GM21576 (cell line): ENCODE data around the gene SULT1A3.
"Not testable (repeated sequence)": the region's sequence is repeated elsewhere in the genome, so short reads cannot be mapped to it uniquely, and the experiment has no call there.

Source experiments
- ATAC-seq: cut with Tn5 transposase; IDR thresholded peaks from one replicate; pipeline ENCODE4 v1.9.1; 2021; ENCODE audit warnings: mild to moderate bottlenecking, moderate library complexity; ENCODE audit not compliant: unreplicated experiment

Gene SULT1A3

DNA sequence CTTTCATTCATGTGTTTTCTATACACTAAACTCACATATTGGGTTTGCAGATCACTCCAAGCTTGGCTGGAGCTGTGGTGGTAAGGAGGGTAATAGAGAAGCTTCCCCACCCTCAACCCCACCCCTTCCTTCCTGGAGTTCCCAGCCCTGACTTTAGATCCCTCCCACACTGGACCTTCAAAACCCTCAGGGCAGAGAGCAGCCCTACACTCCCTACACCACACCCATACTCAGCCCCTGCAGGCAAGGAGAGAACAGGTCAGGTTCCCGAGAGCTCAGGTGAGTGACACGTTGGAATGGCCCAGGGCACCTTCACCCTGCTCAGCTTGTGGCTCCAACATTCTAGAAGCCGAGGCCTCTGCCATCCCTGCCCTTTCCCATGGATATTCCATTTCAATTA is at the start of gene SULT1A3:
Gene SULT1A3, plus strand, starts transcription at position 207 of the 400 bp plus-strand sequence. CDS start 1,474 bp downstream, outside the sequence.
- not testable (repeated sequence) for ATAC-seq

DNA sequence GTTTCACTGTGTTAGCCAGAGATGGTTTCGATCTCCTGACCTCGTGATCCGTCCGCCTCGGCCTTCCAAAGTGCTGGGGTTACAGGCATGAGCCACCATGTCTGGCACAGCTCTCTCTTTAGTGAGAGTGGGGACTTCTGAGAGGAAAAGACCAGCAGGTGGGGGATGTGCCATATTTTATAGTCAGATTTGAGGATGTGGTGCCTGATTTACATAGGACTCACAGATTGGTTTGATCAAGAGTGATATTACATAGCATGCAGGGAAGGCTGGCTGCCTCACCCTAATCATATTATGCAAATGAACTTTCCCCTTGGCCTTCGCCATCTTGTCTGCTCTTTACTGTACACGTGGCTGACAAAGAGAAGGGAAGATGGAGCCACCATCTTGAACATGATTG is 48.0 kb upstream of the SULT1A3 start:
- no peak for ATAC-seq

DNA sequence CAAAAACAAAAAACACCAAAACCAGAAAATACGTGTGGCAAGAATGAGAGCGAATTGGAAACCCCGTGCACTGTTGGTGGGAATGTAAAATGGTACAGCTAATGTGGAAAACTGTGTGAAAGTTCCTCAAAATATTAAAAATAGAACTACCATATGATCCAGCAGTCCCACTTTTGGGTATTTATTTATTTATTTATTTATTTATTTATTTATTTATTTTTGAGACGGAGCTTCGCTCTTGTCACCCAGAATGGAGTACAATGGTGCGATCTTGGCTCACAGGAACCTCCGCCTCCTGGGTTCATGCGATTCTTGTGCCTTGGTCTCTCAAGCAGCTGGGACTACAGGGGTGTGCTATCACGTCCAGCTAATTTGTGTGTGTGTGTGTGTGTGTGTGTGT is 46.5 kb upstream of the SULT1A3 start:
- no peak for ATAC-seq

DNA sequence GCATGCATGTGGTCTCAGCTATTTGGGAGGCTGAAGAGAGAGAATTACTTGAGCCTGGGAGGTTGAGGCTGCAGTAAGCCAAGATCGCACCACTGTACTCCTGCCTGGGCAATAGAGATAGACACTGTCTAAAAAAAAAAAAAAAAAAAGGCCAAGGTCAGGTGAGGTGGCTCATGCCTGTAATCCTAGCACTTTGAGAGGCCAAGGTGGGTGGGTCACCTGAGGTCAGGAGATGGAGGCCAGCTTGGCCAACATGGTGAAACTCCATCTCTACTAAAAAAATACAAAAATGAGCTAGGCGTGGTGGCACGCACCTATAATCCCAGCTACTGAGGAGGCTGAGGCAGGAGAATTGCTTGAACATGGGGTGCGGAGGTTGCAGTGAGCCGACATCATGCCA is 43.9 kb upstream of the SULT1A3 start:
- no peak for ATAC-seq

DNA sequence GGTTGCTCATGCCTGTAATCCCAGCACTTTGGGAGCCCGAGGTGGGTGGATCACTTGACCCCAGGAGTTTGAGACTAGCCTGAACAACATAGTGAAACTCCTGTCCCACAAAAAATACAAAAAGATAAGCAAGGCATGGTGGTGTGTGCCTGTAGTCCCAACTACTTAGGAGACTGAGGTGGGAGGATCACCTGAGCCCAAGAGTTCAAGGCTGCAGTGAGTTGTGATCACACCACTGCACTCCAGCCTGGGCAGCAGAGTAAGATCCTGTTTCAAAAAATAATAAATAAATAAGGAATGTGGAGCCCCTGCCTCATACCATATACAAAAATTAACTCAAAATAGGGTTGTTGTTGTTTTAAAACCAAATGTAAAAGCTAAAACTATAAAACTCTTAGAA is 41.8 kb upstream of the SULT1A3 start:
- ATAC-seq, result no peak

DNA sequence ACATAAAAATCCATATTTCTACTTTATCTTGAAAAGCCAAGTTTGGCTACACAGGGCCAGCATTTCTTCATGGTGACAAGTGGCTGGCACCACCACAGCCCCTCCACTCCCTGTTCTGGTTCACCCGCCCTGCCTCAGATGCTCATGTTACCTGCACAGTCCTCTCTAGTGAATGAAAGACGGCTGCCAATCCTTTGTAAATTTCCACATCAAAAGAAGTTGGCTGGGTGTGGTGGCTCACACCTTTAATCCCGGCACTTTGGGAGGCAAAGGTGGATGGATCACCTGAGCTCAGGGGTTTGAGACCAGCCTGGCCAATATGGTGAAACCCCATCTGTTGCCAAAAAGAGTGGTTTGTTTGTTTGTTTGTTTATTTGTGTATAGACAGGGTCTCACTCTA is 35.5 kb upstream of the SULT1A3 start:
- no peak for ATAC-seq

DNA sequence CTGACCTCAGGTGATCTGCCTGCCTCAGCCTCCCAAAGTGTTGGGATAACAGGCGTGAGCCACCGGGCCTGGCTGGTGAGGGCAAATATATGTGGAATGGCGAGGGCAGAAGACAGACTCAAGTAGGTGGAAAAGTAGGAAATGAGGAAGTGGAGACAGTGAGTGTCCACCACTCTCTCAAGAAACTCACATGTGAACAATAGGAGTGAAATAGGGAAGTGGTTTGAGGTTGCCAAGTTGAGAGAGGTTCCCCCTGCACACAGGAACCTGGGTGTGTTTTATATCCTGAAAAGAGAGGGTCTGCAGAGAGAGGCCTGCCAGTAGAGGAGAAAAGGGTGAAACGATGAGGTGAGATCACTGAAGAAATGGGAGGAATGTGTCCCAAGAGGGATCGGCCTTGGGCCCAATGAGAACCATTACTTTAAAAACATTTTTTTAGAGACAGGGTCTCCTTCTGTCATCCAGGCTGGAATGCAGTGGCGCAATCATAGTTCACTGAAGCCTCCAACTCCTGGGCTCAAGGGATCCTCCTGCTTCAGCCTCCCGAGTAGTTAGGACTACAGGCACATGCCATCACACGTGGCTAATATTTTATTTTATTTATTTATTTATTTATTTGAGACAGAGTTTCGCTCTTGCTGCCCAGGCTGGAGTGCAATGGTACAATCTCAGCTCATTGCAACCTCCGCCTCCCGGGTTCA is 32.7 kb upstream of the SULT1A3 start:
- ATAC-seq, result peak; percentile 58

DNA sequence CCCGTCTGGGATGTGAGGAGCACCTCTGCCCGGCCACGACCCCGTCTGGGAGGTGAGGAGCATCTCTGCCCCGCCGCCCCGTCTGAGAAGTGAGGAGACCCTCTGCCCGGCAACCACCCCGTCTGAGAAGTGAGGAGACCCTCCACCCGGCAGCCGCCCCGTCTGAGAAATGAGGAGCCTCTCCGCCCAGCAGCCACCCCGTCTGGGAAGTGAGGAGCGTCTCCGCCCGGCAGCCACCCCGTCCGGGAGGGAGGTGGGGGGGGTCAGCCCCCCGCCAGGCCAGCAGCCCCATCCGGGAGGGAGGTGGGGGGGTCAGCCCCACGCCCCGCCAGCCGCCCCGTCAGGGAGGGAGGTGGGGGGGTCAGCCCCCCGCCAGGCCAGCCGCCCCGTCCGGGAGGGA is 30.3 kb upstream of the SULT1A3 start:
- ATAC-seq, result not testable (repeated sequence)

DNA sequence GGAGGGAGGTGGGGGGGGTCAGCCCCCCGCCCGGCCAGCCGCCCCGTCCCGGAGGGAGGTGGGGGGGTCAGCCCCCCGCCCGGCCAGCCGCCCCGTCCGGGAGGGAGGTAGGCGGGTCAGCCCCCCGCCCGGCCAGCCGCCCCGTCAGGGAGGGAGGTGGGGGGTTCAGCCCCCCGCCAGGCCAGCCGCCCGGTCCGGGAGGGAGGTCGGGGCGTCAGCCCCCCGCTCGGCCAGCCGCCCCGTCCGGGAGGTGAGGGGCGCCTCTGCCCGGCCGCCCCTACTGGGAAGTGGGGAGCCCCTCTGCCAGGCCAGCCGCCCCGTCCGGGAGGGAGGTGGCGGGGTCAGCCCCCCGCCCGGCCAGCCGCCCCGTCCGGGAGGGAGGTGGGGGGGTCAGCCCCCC is 29.6 kb upstream of the SULT1A3 start:
- not testable (repeated sequence) for ATAC-seq

DNA sequence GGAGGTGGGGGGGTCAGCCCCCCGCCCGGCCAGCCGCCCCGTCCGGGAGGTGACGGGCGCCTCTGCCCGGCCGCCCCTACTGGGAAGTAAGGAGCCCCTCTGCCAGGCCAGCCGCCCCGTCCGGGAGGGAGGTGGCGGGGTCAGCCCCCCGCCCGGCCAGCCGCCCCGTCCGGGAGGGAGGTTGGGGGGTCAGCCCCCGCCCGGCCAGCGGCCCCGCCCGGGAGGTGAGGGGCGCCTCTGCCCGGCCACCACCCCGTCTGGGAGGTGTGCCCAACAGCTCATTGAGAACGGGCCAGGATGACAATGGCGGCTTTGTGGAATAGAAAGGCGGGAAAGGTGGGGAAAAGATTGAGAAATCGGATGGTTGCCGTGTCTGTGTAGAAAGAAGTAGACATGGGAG is 28.9 kb upstream of the SULT1A3 start:
- ATAC-seq, result not testable (repeated sequence)

DNA sequence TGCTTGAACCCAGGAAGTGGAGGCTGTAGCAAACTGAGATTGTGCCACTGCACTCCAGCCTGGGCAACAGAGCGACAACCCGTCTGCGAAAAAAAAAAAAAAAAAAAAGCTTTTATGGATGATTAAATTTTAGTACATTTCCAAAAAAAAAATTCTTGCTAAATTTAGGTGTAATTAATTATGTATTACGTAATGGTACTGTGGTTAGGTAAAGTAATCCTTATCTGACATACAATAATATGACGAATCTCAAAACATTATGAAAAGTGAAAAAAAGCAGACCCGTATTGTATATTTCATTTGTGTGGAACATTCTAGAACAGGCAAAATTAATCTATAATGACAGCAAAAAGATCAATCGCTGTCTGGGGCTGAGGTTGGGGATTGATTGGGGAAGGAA is 26.0 kb upstream of the SULT1A3 start:
- no peak for ATAC-seq

DNA sequence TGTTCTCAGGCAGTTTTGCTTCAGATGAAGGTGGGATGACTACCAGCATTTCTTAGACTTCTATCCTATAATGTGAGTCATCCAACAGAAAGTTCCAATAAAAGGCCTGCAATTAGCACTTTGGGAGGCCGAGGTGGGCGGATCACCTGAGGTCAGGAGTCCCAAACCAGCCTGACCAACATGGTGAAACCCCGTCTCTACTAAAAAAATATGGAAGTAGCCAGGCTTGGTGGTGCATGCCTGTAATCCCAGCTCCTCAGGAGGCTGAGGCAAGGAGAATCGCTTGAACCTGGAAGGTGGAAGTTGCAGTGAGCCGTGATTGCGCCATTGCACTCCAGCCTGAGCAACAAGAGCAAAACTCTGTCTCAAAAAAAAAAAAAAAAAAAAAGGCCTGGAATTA is 22.2 kb upstream of the SULT1A3 start:
- not testable (repeated sequence) for ATAC-seq

DNA sequence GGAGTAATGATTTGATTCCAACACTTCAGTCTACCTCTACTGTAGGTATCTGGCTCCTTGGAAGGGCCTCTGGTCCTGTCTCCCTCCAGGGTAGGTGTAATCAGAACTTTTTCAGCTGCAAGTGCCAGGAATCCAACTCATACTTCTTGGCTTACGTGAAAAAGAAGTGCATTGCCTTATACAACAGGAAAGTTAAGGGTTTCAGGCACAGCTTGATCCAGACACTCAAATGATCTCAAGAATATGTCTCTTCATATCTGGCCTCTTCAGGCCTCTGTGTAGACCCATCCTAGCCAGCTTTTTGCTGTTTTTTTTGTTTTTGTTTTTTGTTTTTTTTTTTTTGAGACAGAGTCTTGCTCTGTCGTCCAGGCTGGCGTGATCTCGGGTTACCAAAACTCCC is 19.9 kb upstream of the SULT1A3 start:
- no peak for ATAC-seq

DNA sequence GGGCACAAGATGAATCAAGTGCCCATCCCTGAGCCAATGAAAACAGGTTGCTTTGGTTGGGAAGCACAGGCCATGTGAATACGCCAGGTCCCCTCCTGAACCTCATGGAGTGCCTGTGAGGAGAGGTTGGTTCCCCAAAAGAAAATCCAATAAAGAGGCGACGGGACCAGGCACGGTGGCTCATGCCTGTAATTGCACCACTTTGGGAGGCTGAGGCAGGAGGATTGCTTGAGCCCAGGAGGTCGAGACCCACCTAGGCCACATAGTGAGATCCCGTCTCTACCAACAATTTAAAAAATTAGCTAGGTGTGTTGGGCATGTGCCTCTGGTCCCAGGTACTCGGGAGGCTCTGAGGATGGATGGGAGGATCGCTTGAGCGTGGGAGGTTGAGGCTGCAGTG is 19.1 kb upstream of the SULT1A3 start:
- ATAC-seq, result no peak

DNA sequence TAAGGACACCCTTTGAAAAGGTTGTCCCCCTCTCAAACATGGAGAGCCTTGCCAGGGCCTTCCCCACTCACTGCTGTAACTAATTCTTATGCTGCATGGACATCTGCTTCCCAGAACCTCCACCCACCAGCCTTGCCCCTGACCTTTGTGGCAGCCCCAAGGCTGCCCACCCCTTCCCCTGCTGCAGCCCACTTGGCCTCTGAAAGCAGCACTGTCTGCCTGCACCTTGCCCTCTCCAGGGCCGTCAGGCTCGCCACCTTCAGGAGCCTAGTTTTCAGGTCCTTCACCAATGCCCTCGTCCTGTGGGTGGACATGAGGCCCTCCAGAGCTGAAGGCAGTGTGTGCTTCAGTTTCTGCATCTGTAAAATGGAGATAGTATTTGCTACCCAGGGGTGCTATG is 18.3 kb upstream of the SULT1A3 start:
- ATAC-seq, result no peak

DNA sequence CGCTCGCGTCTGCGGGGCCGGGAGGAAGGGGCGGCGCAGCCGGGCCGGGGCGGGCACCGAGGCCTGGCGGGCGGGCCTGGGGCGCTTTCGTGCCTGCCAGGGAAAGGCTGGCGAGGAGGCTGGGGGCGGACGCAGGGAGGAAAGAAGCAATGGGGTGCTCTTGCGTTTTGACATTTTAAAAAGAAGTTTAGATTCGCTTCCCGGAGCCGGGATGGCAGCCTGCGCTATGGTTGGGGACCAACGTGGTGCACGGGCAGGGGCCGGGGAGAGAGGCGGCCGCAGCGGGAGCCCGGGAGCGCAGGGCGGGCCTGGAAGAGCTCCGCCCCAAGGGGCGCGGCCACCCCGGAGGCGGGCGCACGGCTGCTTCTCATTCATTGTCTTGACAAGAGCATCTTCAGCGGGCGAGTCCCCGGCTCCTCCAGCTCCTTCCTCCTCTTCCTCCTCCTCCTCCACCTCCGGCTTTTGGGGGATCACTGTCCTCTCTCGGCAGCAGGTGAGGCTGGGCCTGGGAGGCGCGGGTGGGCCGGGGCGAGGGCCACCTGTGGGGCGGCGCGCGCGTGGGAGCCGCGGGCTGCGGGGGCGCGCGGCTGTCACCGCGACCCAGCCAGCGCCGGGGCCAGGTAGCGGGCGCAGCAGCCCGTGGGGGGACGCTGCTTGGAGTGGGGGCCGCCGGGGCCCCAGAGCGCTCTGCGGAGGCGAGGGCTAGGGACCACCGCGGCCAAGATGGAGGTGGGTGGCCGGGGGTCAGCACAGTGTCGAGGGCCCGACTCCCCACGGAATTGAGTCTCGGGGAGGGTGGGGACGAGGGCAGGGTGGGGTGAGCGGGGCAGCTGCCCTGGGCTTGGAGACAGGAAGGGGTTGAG is 15.6 kb upstream of the SULT1A3 start, which contains the start of gene CORO1A:
Gene CORO1A, plus strand, starts transcription at position 370 of the 863 bp plus-strand sequence. CDS start 1,608 bp downstream, outside the sequence.
- peak; percentile 42 for ATAC-seq

DNA sequence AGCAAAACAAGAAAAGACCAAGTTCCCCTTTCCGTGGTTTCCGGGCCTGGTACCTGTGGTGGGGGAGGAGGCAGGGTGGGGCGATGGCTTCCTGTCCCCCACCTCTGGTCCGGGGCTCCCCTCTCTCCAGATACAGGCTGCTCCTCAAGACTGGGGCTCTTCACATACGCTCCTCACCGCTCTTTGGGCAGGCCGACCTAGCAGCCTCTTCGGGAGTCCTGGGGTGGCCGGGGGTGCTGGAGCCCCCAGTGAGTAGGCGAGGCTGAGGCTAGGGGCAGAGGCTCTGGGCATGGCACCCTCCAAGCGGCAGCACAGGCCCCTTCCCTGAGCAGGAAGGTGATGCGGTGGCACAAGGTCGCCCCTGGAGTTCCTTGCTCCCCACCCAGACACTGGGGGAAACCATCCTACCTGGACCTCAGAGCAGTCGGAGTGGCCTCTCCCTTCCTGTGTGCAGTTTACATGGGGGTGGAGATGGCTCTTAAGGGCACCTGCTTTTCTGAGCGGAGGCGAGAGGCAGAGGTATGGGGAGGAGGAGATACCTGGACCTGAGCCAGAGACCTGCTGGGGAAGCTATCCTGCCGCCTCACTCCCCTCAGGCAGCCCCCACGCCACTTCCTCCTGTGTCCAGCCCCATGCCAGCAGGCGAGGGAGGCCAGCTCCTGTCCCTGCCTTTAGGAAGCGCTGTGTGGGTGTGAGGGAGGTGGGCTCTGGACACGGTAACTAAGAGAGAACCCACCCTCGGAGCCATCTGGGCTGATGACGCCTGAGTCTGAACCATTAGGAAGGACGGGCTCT is 14.8 kb upstream of the SULT1A3 start:
- peak; percentile 34 for ATAC-seq

DNA sequence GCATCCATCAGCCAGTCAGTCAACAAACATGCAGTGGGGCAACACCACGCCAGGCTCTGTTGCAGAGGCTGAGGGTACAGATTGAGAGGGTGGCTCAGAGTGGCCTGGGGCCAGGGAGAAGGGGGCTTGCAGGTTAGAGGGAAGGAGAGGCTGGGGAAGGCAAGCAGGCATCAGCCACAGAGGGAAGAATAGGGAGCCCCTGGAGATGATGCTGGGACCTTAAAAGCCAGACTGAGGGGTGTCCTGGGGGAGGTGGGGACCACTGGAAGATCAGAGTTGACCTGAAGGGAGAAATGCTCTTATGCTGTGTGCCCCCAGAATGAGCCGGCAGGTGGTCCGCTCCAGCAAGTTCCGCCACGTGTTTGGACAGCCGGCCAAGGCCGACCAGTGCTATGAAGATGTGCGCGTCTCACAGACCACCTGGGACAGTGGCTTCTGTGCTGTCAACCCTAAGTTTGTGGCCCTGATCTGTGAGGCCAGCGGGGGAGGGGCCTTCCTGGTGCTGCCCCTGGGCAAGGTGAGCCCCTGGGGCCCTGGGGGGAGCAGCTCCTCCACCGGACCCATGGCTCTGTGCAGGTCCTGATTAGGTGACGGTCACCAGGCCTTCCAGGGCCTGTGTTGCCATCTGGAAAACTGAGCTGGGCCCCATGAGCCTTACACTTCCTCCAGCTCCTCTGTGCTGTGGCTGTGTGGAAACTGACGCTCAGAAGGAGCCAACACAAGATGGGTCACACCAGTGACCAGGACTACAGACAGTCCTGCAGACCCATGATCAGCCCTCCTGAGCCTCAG is 14.0 kb upstream of the SULT1A3 start:
- peak; percentile 6 for ATAC-seq

DNA sequence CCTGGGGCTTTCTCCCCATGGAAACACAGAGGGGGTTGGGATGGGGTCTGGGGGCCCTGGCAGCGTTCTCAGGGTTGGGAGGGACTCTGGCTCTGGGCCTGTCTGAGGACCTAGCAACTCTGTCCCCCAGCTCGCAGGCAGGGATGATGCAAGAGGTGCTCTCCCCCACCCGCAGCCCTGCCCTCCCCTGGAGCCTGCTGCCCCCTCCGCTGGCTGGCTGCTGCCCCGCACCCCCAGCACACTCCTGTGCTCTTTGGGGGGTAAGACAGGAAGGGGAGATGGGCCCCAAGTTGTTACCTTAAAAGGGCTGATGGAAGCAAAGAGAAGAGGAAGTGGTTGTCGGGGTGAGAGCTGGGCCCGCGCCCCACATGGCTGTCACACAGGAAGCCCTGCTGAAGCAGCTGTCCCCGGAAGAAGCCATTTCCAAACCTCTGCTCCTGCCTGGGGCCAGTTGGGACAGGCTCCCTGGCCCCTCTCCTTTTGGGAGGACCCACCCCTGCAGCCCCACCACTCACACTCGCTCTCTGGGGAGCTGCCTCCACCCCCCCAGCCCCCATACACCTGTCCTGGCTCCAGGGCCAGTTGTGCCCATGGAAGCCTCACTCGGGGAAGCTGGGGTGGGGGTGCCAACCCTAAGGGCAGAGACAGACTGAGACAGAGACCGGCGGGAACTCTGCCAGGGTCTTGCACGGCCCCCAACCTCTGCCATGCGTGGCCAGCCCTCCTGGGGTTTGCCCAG is 13.2 kb upstream of the SULT1A3 start:
- peak; percentile 29 for ATAC-seq

DNA sequence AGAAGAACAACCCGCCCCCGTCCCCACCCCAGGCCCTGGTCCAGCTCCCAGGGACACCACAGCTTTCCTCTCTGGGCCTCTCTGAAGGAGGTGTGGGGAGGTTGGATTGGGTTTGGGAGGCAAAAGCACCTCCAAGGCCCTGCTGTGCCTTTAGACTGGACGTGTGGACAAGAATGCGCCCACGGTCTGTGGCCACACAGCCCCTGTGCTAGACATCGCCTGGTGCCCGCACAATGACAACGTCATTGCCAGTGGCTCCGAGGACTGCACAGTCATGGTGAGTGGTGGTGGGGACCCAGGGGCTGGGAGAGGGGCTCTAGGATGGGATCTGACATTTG is 12.6 kb upstream of the SULT1A3 start:
- no peak for ATAC-seq
